GM19023 (cell line): ENCODE results near the gene ELOB.

ENCODE experiments used
- ATAC-seq: cut with Tn5 transposase; IDR thresholded peaks from one replicate; pipeline ENCODE4 v1.9.1; 2021; ENCODE audit warnings: mild to moderate bottlenecking, moderate library complexity; ENCODE audit not compliant: unreplicated experiment

ELOB gene

DNA sequence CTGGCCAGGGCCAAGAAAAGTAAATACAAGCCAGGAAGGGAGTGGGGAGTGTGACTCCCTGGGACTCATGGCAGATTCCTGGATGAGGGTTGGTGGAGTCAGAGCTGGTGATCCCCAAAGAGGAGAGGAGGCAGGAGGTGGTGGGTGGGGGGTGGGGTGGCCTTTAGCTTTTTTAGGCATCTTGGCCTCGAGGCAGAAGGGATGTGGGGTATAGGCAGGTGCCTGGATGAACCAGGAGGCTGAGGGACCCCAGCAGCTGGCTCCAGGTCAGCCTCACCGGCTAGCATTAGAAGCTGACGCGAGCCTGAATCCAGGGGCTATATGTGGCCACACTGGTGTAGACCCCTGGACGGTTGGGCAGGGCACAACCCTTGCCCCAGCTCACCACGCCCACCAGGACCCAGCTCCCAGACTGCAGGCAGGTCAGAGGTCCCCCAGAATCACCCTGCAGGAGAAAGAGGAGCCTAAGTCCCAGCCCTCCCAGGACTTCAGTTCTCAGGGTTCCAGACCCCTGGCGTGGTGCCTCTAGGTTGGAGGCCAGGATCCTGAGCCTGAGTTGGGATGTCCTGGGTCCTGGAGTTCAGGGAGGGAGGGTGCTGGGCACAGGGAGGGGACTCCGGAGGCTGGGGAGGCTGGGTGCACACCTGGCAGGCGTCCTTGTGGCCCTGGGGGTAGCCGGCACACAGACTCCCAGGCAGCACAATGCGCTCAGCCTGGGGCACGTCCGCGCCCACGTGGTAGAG, 7.4 kb upstream of the ELOB start:
- no peak for ATAC-seq

DNA sequence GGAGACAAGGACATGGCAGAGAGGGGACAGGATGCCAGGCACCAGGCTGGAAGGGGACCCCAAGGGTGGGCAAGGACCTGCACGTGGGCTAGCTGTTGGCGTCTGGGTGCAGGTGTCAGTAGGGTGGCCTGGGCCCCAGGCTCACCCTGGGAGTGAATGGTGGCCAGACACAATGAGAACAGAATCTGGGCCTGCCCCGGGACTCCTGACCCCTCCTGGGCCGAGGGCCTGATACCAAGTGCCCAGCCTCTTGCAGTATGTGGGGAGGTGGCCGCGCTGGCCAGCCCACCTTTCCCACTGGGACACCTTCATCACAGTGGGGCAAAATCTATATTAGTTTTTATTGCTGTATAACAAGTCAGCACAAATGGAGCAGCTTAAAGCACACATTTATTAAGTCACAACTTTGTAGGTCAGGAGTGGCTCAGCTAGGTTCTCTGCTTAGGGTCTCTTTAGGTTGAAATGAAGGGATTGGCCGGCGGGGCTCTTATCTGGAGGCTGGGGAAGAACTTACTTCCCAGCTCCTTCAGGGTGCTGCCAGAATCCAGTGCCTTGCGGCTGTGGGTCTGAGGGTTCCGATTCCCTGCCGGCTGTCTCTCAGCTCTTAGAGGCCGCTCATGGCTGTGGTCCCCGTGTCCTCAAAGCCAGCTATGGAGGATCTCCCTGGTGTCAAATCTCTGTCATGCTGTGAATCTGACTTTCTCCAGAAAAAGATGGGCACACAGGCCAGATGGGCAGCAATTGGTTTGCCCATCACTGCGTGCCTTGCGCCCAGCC, 6.7 kb upstream of the ELOB start:
- ATAC-seq: no peak

DNA sequence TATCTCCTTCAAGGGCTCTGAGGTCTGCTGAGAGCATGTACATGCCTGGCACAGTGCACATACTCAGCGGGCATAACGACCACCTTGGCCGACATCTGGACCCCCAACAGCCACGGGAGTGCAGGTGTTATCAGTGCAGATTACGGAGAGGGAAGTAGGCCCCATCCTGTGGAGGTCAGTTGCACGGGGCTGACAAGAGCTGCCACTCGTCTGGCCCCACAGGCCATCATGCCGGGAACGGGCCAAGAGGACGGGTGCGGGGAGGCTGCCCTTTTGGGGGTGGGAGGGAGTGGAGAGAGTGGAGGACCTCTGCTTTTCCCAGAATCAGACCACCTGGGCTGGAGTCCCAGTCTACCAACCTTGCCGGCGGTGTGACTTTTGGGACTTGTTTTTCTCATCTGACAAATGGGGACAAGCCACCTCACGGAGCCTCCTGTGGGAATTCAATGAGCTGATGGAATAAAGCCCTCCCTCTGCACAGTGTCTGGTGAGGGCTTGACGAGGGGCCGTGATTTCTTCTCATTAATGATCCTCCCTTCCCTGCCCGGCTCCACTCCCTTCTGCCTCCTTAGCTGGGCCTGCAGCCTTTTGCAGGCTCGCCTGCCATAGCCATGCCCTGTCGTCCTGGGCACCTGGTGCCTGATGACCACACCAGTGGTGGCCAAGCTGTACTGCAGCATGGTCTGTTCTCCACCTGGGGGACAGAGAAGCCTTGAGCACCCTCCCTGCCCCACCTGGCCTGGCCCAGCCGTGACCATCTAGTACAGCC, 5.7 kb upstream of the ELOB start:
- no peak for ATAC-seq

GRCh38 chr16:2779978-2780898, 3.2 kb upstream of the ELOB start:
- ATAC-seq: no peak

GRCh38 chr16:2779151-2779920, 2.3 kb upstream of the ELOB start:
- ATAC-seq: no peak

DNA sequence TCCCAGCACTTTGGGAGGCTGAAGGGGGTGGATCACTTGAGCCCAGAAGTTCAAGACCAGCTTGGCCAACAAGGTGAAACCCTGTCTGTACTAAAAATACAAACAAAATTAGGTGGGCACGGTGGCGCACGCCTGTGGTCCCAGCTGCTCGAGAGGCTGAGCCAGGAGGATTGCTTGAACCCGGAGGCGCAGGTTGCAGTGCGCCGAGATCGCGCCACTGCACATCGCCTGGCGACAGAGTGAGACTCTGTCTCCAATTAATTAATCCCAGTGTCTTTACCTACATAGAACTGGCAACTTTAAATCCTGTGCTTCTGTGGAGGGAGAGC, 1.5 kb upstream of the ELOB start:
- no peak for ATAC-seq

GRCh38 chr16:2777903-2778629, 986 bp upstream of the ELOB start:
- peak; percentile 12 for ATAC-seq

GRCh38 chr16:2776500-2777139, 460 bp downstream of the ELOB start:
- peak; percentile 33 for ATAC-seq

DNA sequence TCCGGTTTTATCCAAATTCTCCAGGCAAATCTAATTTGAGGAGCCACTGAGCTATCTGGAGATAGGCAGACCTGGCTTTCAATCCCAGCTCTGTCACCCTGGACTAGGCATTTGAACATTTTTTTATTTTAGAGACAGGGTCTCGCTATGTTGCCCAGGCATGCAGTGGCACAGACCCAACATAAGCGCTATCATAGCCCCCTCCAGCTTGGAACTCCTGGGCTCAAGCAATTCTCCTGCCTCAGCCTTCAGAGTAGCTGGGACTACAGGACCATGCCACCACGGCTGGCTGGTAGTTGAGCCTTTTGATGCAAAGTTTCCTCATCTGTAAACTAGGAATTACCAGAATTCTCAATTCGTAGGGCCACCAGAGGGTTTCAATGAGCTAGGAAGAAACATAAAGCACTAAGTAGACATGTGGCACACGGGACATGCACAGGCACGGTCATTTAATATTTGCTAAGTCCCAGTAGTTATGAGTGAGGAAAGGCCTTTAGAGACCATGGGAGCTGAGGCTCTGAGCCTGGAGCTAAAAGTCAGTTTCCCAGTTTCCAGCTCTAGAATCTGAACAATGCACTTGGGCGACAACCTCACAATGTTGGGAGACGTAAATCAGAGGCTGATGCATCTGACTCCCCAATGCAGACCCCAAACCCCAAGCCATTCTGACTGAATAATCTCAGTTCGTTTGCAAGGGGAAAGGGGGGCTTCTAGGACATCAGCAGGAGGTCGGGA, 1.1 kb downstream of the ELOB start:
- no peak for ATAC-seq

DNA sequence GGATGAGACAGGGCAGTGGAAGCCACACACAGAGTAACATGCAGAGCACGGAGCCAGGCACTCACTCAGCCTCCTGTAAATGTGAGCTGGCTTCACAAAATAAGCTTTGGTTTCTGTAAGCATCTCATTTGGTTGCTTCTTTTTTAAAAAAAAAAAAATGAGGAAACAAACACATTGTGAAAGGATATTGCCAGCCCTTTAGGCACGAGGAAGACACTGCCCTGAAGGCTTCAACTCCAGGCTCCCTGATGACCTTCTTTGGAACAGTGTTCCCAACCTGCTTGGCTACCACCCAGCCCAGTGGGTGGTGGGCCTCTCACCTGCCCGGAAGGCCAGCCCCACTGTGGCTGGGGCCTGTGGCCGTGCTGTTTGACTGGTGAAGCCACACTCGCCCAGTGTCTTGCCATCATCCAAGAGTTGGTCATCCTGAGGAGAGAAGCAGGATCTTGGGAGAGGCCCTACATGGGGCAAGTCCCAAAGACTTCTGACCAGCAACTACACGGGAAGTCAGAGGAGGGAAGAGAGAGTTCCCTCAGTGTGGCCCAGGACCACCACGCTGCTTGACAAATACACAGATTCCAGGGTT, 1.9 kb downstream of the ELOB start:
- ATAC-seq: no peak

DNA sequence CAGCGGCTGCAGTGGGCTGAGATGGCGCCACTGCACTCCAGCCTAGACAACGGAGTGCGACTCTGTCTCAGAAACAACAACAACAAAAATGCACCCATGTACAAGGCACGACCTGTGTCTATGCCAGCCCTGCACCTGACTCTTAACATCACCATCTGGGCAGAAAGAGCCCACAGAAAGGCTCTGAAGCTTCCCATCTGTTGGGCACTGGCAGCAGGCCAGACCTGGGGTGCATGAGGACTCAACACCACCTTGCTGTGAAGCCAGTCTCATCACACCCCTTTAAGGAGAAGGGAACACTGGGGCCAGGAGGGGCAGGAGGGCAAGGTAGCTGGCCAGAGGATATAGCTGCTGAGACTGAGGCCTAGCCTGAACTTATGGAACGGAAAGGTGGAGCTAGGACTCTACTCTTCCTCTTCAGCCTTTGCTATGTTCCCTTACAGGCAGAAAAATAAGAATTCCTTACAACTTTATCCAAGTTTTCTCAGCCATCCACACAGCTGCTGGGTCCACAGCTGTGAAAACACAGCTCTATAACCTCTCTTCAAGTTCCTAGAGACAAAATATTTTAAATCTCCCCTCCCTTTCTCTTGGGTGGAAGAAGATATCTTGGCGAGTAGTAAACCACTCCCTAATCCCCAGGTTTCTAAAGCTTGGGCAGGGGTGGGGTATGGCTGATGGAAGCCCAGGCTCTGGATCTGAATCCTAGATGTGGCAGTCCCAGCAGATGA, 2.8 kb downstream of the ELOB start:
- ATAC-seq: no peak

GRCh38 chr16:2773188-2773968, 3.7 kb downstream of the ELOB start:
- no peak for ATAC-seq

DNA sequence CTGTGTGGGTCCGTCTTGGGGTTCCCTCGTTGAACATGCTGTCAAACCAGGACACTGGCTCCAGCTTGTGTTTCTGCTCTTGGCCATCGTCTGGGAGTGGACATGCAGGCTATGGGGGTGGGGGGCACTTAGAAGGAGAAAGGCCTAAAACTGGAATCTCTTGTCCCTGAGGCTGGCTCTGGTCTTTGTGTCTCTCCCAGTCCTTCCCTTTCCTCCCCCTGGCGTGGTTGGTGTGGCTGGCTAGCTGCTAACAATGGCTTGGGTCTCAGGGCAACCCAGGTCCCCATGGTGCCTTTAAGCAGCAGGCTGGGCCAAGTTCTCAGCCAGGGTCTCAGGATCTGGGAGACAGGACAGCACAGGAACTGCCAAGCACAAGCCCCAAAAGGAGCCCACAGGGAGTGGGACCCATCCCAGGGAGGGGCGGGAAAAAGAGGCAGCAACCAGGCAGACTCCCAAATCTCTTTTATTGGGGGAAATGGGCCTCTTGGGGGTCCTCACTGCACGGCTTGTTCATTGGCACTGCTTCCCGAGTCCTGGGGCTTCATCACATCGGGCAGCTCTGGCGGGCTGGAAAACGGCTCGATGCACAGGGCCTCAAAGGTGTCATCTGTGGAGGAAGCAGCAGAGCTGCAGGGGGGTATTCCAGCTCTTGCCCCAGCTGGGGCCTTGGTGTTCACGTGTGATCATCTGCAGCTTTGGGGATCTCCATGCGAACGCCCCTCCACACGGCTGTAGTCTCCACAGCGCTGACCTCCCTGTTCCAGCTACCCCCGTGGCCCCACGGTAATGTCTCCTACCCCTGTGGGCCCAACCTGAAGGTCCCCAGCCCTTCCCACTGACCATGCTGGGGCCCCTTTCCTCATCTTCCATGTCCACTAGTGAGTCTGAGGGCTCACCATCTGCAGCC, 5.3 kb downstream of the ELOB start:
- ATAC-seq: no peak

- ATAC-seq: no peak
These were observed 6.8 kb downstream of the ELOB start for GRCh38 chr16:2770057-2770951.
